NCI-H146 (cell line): ENCODE results near the gene LRP10.
"Not testable (repeated sequence)": the region's sequence is repeated elsewhere in the genome, so short reads cannot be mapped to it uniquely, and the experiment has no call there.

Experiments
- DNase-seq: peaks from one replicate; lab custom pipeline; 2025; lab: John Stamatoyannopoulos, UW

Gene LRP10

DNA sequence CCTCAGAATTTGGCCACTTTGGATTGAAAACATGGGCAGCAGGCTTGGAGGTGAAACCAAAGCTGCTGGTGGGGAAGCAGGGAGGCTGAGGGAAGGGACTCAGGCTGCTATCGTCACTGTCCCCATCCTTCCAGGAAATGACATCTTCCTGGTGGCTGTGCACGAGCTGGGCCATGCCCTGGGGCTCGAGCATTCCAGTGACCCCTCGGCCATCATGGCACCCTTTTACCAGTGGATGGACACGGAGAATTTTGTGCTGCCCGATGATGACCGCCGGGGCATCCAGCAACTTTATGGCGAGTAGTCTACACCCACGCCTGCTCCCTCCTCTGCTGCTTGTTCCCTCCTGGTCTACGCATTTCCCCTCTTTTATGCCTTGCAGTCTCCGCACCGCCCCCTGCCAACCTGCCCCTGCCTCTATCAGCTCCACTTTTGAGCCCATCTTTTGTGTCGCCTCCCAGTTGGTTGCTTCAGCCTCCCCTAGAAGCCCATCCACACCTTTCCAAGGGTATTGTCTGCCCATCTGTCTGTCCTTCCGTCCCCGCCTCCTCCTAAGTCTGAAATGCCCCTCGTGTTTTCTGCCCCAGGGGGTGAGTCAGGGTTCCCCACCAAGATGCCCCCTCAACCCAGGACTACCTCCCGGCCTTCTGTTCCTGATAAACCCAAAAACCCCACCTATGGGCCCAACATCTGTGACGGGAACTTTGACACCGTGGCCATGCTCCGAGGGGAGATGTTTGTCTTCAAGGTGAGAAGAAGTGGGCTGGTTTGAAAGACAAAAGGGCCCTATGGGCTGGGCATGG, 28.2 kb upstream of the LRP10 start:
- DNase-seq, result no peak

DNA sequence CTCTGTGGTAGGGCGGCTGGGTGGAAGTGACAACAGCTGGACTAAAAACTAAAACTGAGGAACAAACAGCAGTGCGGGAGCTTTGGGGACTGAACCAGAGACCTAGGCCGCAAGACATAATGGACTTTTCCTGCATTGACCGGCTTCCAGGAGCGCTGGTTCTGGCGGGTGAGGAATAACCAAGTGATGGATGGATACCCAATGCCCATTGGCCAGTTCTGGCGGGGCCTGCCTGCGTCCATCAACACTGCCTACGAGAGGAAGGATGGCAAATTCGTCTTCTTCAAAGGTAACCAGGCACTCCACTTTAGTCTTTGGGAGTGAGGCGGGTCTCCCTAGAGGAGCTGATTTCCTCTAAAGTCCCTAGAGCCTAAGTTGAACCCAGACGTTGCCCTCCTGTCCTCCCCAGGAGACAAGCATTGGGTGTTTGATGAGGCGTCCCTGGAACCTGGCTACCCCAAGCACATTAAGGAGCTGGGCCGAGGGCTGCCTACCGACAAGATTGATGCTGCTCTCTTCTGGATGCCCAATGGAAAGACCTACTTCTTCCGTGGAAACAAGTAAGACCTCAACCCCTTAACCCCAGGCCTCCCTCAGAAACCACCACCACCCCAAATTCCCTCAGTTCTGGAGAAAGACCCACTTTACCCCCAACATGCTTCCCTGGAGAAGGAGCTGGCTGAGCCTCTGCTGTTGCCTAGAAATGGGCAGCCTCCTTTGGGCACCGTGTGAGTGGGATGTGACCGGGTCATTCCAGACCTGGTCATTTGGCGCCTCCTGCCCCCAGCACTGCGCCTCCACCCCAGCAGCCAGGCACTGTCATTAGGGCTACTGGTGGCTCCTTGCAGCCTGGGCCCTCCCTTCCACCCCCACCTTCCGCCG, 27.1 kb upstream of the LRP10 start:
- DNase-seq, result no peak

DNA sequence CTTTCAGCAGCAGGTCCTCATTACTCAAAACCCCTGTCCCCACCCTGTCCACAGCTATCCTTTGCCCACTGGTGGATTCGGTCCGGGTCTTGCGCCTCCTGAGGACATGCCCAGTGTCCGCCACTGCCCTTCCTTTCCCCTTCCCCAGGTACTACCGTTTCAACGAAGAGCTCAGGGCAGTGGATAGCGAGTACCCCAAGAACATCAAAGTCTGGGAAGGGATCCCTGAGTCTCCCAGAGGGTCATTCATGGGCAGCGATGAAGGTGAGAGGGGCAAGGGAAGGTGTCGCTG, 26.5 kb upstream of the LRP10 start:
- no peak for DNase-seq

DNA sequence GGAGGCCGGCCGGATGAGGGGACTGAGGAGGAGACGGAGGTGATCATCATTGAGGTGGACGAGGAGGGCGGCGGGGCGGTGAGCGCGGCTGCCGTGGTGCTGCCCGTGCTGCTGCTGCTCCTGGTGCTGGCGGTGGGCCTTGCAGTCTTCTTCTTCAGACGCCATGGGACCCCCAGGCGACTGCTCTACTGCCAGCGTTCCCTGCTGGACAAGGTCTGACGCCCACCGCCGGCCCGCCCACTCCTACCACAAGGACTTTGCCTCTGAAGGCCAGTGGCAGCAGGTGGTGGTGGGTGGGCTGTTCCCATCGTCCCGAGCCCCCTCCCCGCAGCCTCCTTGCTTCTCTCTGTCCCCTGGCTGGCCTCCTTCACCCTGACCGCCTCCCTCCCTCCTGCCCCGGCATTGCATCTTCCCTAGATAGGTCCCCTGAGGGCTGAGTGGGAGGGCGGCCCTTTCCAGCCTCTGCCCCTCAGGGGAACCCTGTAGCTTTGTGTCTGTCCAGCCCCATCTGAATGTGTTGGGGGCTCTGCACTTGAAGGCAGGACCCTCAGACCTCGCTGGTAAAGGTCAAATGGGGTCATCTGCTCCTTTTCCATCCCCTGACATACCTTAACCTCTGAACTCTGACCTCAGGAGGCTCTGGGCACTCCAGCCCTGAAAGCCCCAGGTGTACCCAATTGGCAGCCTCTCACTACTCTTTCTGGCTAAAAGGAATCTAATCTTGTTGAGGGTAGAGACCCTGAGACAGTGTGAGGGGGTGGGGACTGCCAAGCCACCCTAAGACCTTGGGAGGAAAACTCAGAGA, 25.5 kb upstream of the LRP10 start:
- no peak for DNase-seq

DNA sequence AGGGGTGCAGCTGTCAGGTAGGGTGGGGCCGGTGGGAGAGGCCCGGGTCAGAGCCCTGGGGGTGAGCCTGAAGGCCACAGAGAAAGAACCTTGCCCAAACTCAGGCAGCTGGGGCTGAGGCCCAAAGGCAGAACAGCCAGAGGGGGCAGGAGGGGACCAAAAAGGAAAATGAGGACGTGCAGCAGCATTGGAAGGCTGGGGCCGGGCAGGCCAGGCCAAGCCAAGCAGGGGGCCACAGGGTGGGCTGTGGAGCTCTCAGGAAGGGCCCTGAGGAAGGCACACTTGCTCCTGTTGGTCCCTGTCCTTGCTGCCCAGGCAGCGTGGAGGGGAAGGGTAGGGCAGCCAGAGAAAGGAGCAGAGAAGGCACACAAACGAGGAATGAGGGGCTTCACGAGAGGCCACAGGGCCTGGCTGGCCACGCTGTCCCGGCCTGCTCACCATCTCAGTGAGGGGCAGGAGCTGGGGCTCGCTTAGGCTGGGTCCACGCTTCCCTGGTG, 24.7 kb upstream of the LRP10 start:
- DNase-seq, result no peak

DNA sequence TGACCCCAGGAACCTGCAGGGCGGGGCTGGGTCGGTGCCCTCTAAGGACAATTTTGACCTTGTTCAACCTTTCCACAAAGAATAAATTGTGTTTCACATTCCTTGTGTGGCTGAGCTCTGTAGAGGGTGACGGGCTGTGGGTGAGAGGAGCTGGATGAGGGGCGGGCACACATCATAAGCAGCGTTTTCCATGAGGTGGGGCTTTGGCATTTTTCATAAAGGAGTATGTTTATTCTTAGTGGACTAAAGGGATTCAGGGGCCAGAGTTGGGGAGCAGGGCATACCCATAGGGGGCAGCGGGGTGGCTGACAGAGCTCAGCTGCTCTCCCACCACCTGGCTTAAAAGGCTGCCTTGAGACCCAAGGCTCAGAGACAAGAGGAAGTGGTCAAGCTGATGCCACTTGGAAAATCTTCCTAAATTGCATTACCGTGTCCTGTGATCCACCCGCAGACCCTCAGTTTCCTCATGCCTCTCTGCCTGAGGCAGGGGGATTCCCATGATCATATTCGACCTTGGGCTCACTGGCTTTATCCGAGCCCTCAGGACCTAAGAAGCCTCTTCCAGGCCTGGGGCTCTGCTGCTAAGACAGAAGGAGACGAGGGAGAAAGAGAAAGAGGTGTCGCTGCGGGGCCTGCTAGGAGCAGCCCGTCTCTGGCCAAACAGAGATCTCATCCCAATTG, 23.7 kb upstream of the LRP10 start:
- no peak for DNase-seq

DNA sequence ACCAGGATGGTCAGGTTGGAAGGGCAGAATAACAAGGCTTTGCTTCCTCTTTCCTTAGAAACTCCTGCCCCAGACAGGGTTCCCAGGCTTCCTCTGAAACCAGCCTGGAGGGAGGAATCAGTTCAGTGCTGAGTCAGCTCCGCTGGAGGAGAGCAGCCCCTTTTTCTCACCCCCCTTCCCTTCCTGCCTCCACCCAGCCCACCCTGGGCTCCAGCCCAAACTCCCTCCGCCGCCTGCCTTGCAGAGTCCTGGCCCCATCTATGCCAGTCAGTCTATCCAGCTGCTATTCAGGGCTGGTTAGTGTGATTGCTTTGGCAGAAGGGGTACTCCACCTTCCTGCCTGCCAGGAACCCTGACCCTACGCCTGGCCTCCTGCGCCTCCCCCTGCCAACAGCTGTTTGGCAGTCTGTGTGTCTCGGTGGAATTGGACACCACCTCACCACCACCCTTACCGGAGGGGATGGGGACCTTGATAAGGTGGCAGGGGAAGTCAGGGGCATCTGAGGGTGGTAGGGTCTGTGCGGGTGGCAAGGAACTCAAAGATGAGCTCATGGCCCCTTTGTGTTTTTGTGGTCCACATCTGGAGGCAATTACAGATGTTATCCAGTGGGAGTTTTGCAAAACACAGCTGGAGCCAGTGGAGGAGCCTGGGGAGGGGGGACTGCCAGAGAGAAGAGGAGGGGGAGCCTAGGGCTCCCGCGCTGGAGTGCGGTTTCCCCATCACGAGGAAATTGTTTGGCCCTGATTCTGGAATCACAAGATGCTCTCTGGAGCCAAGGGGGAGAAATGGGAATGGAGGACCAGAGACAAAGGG, 23.0 kb upstream of the LRP10 start:
- no peak for DNase-seq

DNA sequence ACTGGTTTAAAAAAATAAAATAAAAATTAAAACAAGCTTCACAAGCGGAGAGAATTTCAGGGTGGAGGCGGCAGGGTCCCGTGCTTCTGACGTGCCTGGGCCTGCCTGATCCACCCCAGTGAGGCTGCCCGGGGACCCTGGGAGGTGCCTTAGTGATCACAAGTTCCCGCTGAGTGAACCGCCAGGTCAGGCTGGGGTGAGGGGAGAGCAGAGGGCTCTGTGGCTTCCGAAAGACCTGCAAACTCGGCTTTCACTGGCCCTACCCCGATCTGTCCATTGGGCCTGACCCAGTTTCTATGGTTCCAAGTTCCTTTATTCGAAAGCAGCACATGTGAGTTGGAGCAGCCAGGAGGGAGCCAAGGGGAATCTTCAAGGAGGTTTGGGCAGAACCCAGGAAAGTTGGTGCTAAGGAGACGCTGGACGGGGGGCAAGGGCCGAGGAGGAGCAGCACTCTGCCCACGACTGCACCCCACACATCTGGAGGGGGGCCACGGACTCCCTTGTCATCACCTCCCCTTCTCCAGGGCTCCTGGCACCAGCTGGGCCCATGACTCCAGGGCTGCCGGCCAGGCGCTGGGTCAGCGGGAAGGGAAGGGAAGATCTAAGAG, 22.2 kb upstream of the LRP10 start:
- DNase-seq, result no peak

DNA sequence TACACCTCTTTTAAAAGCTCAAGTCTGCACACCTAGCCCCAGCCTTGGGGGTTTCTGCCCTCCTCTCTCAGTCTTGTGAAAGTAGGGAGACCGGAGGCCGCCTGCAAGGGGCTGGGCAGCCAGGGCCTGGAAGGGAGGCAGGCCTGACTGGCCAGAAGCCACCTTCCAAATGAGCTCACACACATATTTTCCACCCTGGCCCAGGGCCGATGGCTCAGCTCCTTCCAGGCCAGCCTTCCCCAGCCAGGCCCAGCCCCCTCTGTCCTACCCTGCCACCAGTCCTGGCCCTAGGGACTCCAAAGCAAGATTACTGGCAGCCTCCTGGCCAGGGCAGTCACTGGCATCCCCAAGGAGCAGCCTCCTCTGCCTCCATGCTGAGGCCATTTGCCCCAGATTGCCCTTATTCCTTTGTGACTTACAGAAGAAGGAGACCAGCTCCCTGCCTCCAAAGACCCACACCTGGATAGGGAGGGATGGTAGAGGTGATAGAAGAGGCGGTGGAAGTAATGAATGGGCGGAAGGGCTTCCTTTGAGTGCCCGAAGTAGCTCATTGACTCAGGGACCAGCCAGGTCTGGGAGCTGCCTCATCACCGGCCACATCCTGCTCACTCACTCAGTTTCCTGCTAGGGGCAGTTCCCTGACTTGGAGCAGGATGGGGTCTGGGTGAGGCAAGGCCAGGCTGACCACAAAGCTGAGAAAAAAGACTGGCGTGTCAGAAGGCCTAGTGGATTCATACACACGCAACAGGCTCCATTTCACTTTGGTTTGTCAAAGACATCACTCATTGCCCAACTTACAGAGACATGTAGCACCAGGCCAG, 20.4 kb upstream of the LRP10 start:
- DNase-seq, result no peak

DNA sequence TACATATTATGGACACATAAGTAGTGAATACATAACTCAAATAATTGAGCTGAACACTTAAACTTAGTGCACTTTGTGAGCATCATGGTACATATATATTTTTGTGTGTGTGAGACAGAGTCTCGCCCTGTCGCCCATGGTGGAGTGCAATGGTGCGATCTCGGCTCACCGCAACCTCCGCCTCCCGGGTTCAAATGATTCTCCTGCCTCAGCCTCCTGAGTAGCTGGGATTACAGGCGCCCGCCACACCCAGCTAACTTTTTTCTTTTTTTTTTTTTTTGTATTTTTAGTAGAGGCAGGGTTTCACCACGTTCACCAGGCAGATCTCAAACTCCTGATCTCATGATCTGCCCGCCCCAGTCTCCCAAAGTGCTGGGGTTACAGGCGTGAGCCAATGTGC, 19.4 kb upstream of the LRP10 start:
- not testable (repeated sequence) for DNase-seq

DNA sequence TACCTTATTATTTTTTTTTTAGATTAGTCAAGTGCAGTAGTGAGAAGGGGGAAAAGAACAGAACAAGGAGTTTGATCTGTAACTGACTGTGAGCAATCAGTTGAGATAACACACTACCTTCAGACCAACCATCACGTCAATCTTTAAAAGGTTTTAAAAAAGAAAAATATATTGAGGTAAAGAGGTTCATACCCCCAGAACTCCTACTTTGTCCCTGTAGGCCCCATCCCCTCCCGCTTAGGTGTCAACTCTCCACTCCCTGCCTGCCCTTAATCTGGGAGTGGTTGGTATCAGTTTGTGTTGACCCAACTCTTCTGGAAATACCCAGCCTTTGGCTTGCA, 19.0 kb upstream of the LRP10 start:
- DNase-seq, result no peak

DNA sequence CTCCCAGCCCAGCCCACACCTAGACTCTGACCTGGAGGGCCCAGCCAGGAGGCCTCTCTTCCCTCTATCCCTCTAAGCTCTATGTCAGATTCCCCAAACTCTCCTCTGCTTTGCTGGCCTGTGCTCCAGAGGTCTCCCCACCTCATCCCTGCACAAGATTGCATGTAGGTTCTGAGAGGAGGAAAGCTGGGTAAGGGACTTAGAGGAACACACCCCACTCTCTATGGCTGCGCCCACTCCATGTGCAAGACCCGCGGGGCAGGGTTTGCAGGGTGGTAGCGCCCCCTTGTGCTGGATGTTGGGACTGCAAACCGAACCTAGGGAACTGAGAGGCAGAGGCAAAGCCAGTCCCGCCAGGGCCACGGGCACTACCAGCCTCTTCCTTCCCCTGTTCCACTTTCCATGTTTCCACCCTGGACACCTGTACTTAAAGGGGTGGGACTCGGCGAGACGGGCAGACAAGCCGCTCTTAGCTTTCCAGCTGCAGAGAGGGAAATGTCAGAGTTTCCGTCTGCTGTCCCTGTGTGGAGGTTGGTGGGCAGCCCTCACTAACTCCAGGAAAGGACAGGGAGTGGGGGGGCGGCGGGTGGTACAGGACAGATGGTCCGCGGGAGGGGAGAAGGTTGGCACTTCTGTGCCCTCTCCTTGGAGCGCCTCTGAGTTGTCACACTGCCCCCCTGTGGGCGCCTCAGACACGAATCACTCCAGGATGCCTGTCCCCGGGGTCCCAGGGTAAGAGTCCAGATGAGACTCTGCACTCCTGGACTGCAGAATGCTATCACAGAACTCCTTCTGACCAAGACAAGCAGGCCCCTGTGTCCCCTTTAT, 18.4 kb upstream of the LRP10 start:
- peak; percentile 53 for DNase-seq

DNA sequence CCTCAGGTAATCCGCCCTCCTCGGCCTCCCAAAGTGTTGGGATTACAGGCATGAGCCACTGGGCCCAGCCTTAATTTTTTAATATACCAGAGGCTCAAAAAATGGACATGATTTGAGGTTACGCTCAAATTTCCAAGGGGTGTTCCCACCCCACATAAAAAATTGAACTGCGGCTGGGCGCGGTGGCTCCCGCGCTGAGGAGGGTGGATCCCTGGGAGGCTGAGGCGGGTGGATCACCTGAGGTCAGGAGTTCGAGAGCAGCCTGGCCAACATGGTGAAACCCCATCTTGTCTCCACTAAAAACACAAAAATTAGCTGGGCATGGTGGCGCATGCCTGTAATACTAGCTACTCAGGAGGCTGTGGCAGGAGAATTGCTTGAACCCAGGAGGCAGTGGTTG, 17.2 kb upstream of the LRP10 start:
- not testable (repeated sequence) for DNase-seq

DNA sequence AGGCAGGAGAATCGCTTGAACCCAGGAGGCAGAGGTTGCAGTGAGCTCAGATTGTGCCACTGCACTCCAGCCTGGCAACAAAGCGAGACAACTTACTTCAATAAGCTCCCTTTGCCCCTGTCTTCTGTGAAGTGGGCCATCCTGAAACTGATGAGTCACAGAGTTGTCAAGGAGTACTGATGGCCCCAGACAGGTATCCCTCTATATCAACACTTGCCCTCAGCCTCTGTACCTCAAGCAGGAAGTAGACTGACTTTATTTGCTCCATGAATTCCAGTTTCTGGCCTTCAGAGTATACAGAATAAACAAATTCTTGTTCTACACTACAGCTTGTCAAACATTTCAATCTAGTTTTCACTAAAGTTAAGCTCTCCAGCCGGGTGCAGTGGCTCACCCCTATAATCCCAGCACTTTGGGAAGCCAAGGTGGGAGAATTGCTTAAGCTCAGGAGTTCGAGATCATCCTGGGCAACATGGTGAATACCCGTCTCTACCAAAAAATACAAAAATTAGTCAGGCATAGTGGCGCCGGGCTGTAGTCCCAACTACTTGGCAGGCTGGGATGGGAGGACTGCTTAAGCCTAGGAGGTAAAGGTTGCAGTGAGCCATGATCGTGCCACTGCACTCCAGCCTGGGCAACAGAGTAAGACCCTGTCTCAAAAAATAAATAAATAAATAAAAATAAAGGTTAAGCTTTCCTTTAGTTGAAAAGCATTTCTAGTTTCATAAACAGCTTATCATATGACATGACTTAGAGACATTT, 16.4 kb upstream of the LRP10 start:
- DNase-seq, result no peak

DNA sequence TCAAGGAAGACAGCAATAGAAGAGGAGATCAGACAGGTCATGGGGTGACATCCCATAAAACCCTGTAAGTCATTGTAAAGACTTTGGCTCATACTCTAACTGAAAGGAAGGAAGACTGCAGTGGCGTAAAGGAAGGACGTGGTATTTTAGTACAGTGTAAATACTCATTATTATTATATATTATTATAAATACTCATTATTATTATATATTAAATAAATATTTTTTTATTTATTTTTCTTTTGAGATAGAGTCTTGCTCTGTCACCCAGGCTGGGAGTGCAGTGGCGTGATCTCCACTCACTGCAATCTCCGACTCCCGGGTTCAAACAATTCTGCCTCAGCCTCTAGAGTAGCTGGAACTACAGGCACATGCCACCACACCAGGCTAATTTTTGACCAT, 15.1 kb upstream of the LRP10 start:
- DNase-seq, result no peak

DNA sequence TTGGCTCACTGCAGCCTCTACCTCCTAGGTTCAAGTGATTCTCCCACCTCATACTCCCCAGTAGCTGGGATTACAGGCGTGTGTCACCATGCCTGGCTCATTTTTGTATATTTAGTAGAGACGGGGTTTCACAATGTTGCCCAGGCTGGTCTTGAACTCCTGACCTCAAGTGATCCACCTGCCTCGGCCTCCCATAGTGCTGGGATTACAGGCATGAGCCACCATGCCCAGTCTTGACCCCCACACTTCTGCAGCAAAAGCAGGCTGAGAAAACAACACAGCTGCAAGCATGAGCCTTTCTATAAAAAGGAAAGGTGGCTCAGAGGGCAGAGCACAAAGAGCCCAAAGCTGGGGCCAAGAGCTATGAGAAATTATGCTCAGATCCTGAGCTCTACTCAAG, 11.2 kb upstream of the LRP10 start:
- not testable (repeated sequence) for DNase-seq

DNA sequence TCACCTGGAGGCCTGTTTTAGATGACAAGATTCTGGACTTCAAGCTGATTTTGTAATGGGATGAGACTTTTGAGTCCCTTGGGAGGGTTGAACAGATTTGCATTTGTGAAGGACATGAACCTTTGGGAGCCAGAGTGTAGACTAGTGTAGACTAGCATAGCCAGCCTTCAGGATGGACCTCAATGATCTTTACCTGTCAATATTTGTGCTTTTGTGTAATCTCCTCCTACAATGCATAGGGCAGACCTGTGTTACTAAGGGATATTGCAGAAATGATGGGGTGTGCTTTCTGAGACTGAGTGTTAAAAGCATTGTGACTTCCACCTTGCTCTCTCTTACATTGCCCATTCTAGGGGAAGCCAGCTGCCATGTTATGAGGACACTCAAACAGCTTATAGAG, 9.9 kb upstream of the LRP10 start:
- no peak for DNase-seq

DNA sequence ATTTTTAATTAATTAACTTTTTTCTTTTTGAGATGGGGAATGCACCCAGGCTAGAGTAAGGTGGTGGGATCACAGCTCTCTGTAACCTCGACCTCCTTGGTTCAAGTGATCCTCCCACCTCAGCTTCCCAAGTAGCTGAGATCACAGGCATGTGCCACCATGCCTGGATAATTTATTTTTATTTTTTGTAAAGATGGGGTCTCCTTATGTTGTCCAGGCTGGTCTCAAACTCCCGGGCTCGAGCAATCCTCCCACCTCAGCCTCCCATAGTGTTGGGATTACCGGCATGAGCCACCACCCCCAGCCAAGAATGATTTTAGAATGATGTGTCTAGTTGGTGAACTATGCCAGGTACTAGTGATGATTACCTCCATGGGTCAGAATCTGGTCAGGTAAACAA, 6.6 kb upstream of the LRP10 start:
- no peak for DNase-seq
